HCT116 (cell line): Measurements from ENCODE around the gene CCDC142. TPM values are rescaled to one million over a fixed set of nuclear protein-coding genes. Genes with fewer than 3 reads are reported as not detected.
"Not testable (repeated sequence)": the region's sequence is repeated elsewhere in the genome, so short reads cannot be mapped to it uniquely, and the experiment has no call there.

Source experiments
- ATAC-seq: fragments of 200-7000 bp; cut with Tn5 transposase; 2 replicates; pipeline ENCODE4 v1.9.1; 2020; ENCODE audit warnings: mild to moderate bottlenecking, moderate library complexity
- BruUV-seq: library from RNA; stranded (reverse); fragments of 400-500 nt; replicated peaks from 2 replicates; lab custom pipeline; 2021; lab: Mats Ljungman, UMichigan
- CTCF ChIA-PET: fragments of 300-600 bp; sonication (Branson Sonifier 250); formaldehyde crosslinking; loops from one replicate; lab custom pipeline; 2021; ENCODE audit warnings: antibody characterized with exemption; lab: Charles Lee
- POLR2A ChIA-PET: fragments of 300-600, 350-600 bp; sonication (Branson Sonifier 250); formaldehyde crosslinking; loops from one replicate; lab custom pipeline; 2021; ENCODE audit warnings: antibody characterized with exemption; lab: Charles Lee
- RAD21 ChIA-PET, 2 experiments: fragments of 300-600 bp; sonication (Branson Sonifier 250); formaldehyde crosslinking; loops; one replicate each; lab custom pipeline; 2023; ENCODE audit warnings: low total read pairs in 2 of 2; ENCODE audit not compliant: uncharacterized antibody in 2 of 2, unreplicated experiment in 2 of 2, low non-redundant PET in 1 of 2; lab: Charles Lee
- DNase-seq: peaks from one replicate; pipeline ENCODE4 v3.0.0-alpha.2; 2010; ENCODE audit warnings: low read depth, low spot score
- H2AFZ ChIP-seq: fragments of 200-600 bp; shearing (Covaris generic), sonication (generic); 2 replicates; pipeline ENCODE4 v1.6.1; 2017; ENCODE audit warnings: low read depth, mixed run types, mixed read lengths, antibody characterized with exemption, low read length; ENCODE audit not compliant: poor library complexity, severe bottlenecking
- H3K27ac ChIP-seq: 2 replicates; pipeline ENCODE4 v1.5.1; 2012; ENCODE audit warnings: low read depth, low read length
- H3K27me3 ChIP-seq: fragments of 200-600 bp; sonication (generic); 2 replicates; pipeline ENCODE4 v1.6.1; 2016; ENCODE audit warnings: mixed run types, low read length, mixed read lengths; ENCODE audit not compliant: insufficient read depth
- H3K36me3 ChIP-seq, 2 experiments: fragments of 200-500 bp in 1 of 2; fragments of 200-600 bp in 1 of 2; sonication (Bioruptor generic) in 1 of 2; sonication (generic) in 1 of 2; 2 replicates each; pipeline versions ENCODE4 v1.5.1 to v1.6.1; 2014 to 2016; ENCODE audit warnings: low read length in 2 of 2, inconsistent platforms in 1 of 2, mixed read lengths in 1 of 2, mixed run types in 1 of 2; ENCODE audit not compliant: insufficient read depth in 2 of 2, control insufficient read depth in 1 of 2
- H3K4me1 ChIP-seq, 2 experiments: fragments of 200-600 bp in 1 of 2; sonication (generic) in 1 of 2; 2 replicates each; pipeline versions ENCODE4 v1.5.1 to v1.6.1; 2012 to 2017; ENCODE audit warnings: low read length in 2 of 2, inconsistent platforms in 1 of 2, mild to moderate bottlenecking in 1 of 2, mixed read lengths in 1 of 2, mixed run types in 1 of 2, moderate library complexity in 1 of 2; ENCODE audit not compliant: insufficient read depth in 2 of 2, control insufficient read depth in 1 of 2
- H3K4me2 ChIP-seq: fragments of 200-600 bp; sonication (generic); 2 replicates; pipeline ENCODE4 v1.6.1; 2017; ENCODE audit warnings: mixed run types, low read length, mixed read lengths
- H3K4me3 ChIP-seq, 2 experiments: fragments of 200-600 bp in 1 of 2; sonication (generic) in 1 of 2; replicated peaks in 1 of 2; 2 replicates each; pipeline ENCODE4 v1.5.1; 2011 to 2016; ENCODE audit warnings: low read length in 2 of 2, control low read depth in 1 of 2, low read depth in 1 of 2, mild to moderate bottlenecking in 1 of 2, mixed read lengths in 1 of 2, mixed run types in 1 of 2
- H3K79me2 ChIP-seq: fragments of 200-600 bp; sonication (generic); 2 replicates; pipeline ENCODE4 v1.6.1; 2017; ENCODE audit warnings: mild to moderate bottlenecking, mixed run types, low read length, moderate library complexity, mixed read lengths; ENCODE audit not compliant: insufficient read depth
- H3K9ac ChIP-seq: fragments of 200-600 bp; sonication (generic); 2 replicates; pipeline ENCODE4 v1.6.1; 2016; ENCODE audit warnings: low read length, mixed read lengths
- H3K9me2 ChIP-seq: fragments of 200-600 bp; sonication (generic), shearing (Covaris generic); 2 replicates; pipeline ENCODE4 v1.6.1; 2017; ENCODE audit warnings: mixed run types, mild to moderate bottlenecking, moderate library complexity; ENCODE audit not compliant: insufficient read depth
- H3K9me3 ChIP-seq, 2 experiments: fragments of 200-500 bp in 1 of 2; fragments of 200-600 bp in 1 of 2; sonication (Bioruptor generic) in 1 of 2; sonication (generic) in 1 of 2; 2 replicates each; pipeline ENCODE4 v1.6.1; 2014 to 2017; ENCODE audit warnings: low read length in 2 of 2, mixed read lengths in 2 of 2, inconsistent platforms in 1 of 2, low read depth in 1 of 2, mild to moderate bottlenecking in 1 of 2, mixed run types in 1 of 2, moderate library complexity in 1 of 2; ENCODE audit not compliant: control insufficient read depth in 1 of 2, insufficient read depth in 1 of 2
- H4K20me1 ChIP-seq: fragments of 200-600 bp; sonication (generic), shearing (Covaris generic); 2 replicates; pipeline ENCODE4 v1.6.1; 2017; ENCODE audit warnings: mixed run types, mild to moderate bottlenecking, moderate library complexity; ENCODE audit not compliant: insufficient read depth
- ELF1 ChIP-seq: IDR thresholded peaks from 2 replicates; pipeline ENCODE4 v1.6.1; 2012; ENCODE audit warnings: low read depth, borderline replicate concordance
- POLR2AphosphoS5 ChIP-seq: IDR thresholded peaks from 2 replicates; pipeline ENCODE4 v1.6.1; 2011; ENCODE audit warnings: mild to moderate bottlenecking, low read depth, low read length, moderate library complexity
- TCF7L2 ChIP-seq: IDR thresholded peaks from 2 replicates; pipeline ENCODE4 v1.7.0; 2011; ENCODE audit warnings: borderline replicate concordance, inconsistent platforms; ENCODE audit not compliant: insufficient read depth, insufficient read length; ENCODE audit errors: extremely low read depth
- ZBTB33 ChIP-seq: IDR thresholded peaks from 2 replicates; pipeline ENCODE4 v1.6.1; 2011; ENCODE audit warnings: mild to moderate bottlenecking, low read length, moderate library complexity; ENCODE audit not compliant: insufficient replicate concordance; ENCODE audit errors: extremely low read depth
- ZFX ChIP-seq: fragments of 450-650 bp; IDR thresholded peaks from 2 replicates; pipeline ENCODE4 v1.6.1; 2017
- intact Hi-C: fragments of 100-400 bp; cut with micrococcal nuclease; formaldehyde crosslinking; loops from 2 replicates; pipeline ENCODE4 v1.10.0; 2022
- total RNA-seq: library from RNA; stranded (reverse); gene quantifications from one replicate; pipeline ENCODE4 v1.2.1, GENCODE V29; 2021; ENCODE audit not compliant: unreplicated experiment

Gene CCDC142
- total RNA-seq, 1 experiment from 2014 or later = 15.0 TPM

- Histone ChIP-seq H3K27ac (peak overlapping the region; percentile 99), H3K4me1 (peaks cover 29 to 47% of the 10 kb centered on the region in 2 experiments), H3K79me2 (peaks cover 31% of the 10 kb centered on the region), H3K9ac (peak overlapping the region; percentile 78), H3K36me3 (peaks cover 0 to 11% of the 10 kb centered on the region in 2 experiments; a peak in 1 of 4 replicates), H2AFZ (peak overlapping the region; percentile 13), H3K4me2 (peak overlapping the region; percentile 91), H3K4me3 (peak overlapping the region; percentile 66 to 69)
- ChIA-PET RAD21 (interaction anchor here in 1 of 2 experiments (0.7 kb wide), 1 partner anchor 16 kb away, joined by 3 read pairs; the partner anchor contains the start of gene WBP1), POLR2A (interaction anchor here (0.6 to 3.0 kb wide), 9 partner anchors 9 to 62 kb away, joined by 3 to 13 read pairs (median 4); partner anchors contain the start of genes DCTN1, INO80B and WBP1)
- H3K9me2 ChIP-seq, CTCF ChIA-PET, H3K27me3 ChIP-seq, BruUV-seq, intact Hi-C loops, DNase-seq, H3K9me3 ChIP-seq, H4K20me1 ChIP-seq: not testable (repeated sequence)
- ATAC-seq = peak; percentile 10
These were observed 40.1 kb downstream of the CCDC142 start for GRCh38 chr2:74442483-74443297.

GRCh38 chr2:74441690-74442482 lies 40.9 kb downstream of the CCDC142 start, which contains the start of gene RTKN:
Gene RTKN, minus strand, starts transcription at chr2:74441937. Its CDS starts 121 bp downstream, at chr2:74441816.
- ATAC-seq = peak; percentile 60
- intact Hi-C loops = no loop called here

More at GRCh38 chr2:74441690-74442482, 40.9 kb downstream of the CCDC142 start, which contains the start of gene RTKN:
- POLR2A ChIA-PET = interaction anchor here (0.9 to 3.0 kb wide), 8 partner anchors 10 to 62 kb away, joined by 3 to 13 read pairs (median 4); partner anchors contain the start of genes DCTN1, INO80B and WBP1
- Histone ChIP-seq H3K4me1 (peaks cover 29 to 47% of the 10 kb centered on the region in 2 experiments), H2AFZ (peak within 1 kb of the TSS; percentile 13), H3K9ac (peak within 1 kb of the TSS; percentile 78), H3K79me2 (peaks cover 39% of the 10 kb centered on the region), H3K4me3 (peak within 1 kb of the TSS; percentile 66 to 69), H3K27ac (peak within 1 kb of the TSS; percentile 99), H4K20me1 (no peaks in the 10 kb centered on the region; the same call in 1 of the 2 replicates), H3K4me2 (peak within 1 kb of the TSS; percentile 91), H3K9me3 (no peaks in the 10 kb centered on the region), H3K9me2 (no peaks in the 10 kb centered on the region), H3K27me3 (no peaks in the 10 kb centered on the region), H3K36me3 (peaks cover 0 to 13% of the 10 kb centered on the region in 2 experiments; a peak in 1 of 4 replicates)
- peak; percentile 82 for DNase-seq
- RAD21 ChIA-PET = no interaction called here
- no TSS peak for BruUV-seq
- CTCF ChIA-PET = no interaction called here
- no peak for TF ChIP-seq ELF1
- peak; percentile 91 for TF ChIP-seq TCF7L2
- TF ChIP-seq POLR2AphosphoS5 = peak; percentile 80
- peak; percentile 30 for TF ChIP-seq ZBTB33
- TF ChIP-seq ZFX = peak; percentile 46; the same call in 1 of the 2 replicates
